Fibroblast of skin of back (primary cell): ENCODE results near the gene ENPP7. TPM values are rescaled to one million over a fixed set of nuclear protein-coding genes. Genes with fewer than 3 reads are reported as not detected.

Experiments used
- DNase-seq: peaks from one replicate; pipeline ENCODE4 v3.0.0-alpha.2; 2013
- polyA plus RNA-seq, 2 experiments: library from polyadenylated mRNA; unstranded; fragments of 120-200 nt; gene quantifications; one replicate each; pipeline ENCODE4 v1.2.1, GENCODE V29; 2013; ENCODE audit not compliant: insufficient read length in 2 of 2

The ENPP7 gene
- not detected for polyA plus RNA-seq (2013, experiment 1 of 2; ENCODE audit: insufficient read length)
- polyA plus RNA-seq (2013, experiment 2 of 2; ENCODE audit: insufficient read length): not detected

- DNase-seq: no peak
Measured at GRCh38 chr17:79730769-79731483, at the start of gene ENPP7. Gene ENPP7 (plus strand): TSS chr17:79730943. CDS start chr17:79731140, 197 bp downstream.

- no peak for DNase-seq
Measured at GRCh38 chr17:79681101-79681621, 49.6 kb upstream of the ENPP7 start.

GRCh38 chr17:79681628-79682261 is 49.0 kb upstream of the ENPP7 start:
- no peak for DNase-seq

- DNase-seq: no peak
Measured at GRCh38 chr17:79683365-79683764, 47.4 kb upstream of the ENPP7 start.

GRCh38 chr17:79684132-79684985 is 46.4 kb upstream of the ENPP7 start:
- no peak for DNase-seq

GRCh38 chr17:79685121-79685520 is 45.6 kb upstream of the ENPP7 start:
- no peak for DNase-seq

- no peak for DNase-seq
Measured at GRCh38 chr17:79686476-79686875, 44.3 kb upstream of the ENPP7 start.

GRCh38 chr17:79690466-79690865 is 40.3 kb upstream of the ENPP7 start:
- DNase-seq: no peak

GRCh38 chr17:79690988-79691836 is 39.5 kb upstream of the ENPP7 start:
- DNase-seq: no peak

GRCh38 chr17:79691931-79692330 is 38.8 kb upstream of the ENPP7 start:
- DNase-seq: no peak

GRCh38 chr17:79693419-79693818 is 37.3 kb upstream of the ENPP7 start:
- DNase-seq: no peak

- no peak for DNase-seq
Measured at GRCh38 chr17:79695293-79695790, 35.4 kb upstream of the ENPP7 start.

GRCh38 chr17:79695797-79696609 is 34.7 kb upstream of the ENPP7 start:
- DNase-seq: peak; percentile 66

- no peak for DNase-seq
Measured at GRCh38 chr17:79696610-79696982, 34.1 kb upstream of the ENPP7 start.

GRCh38 chr17:79698146-79698846 is 32.4 kb upstream of the ENPP7 start:
- no peak for DNase-seq

- DNase-seq: no peak
Measured at GRCh38 chr17:79699386-79700036, 31.2 kb upstream of the ENPP7 start.

- no peak for DNase-seq
Measured at GRCh38 chr17:79700592-79700991, 30.2 kb upstream of the ENPP7 start.

GRCh38 chr17:79702034-79702433 is 28.7 kb upstream of the ENPP7 start:
- DNase-seq: no peak

- no peak for DNase-seq
Measured at GRCh38 chr17:79702550-79703236, 28.1 kb upstream of the ENPP7 start.
